ENCODE results near the gene SYT15. TPM values are rescaled to one million over a fixed set of nuclear protein-coding genes. Genes with fewer than 3 reads are reported as not detected.

SYT15 gene
- total RNA-seq, 2 donors from 2014 or later: 1.6 to 7.0 TPM

DNA sequence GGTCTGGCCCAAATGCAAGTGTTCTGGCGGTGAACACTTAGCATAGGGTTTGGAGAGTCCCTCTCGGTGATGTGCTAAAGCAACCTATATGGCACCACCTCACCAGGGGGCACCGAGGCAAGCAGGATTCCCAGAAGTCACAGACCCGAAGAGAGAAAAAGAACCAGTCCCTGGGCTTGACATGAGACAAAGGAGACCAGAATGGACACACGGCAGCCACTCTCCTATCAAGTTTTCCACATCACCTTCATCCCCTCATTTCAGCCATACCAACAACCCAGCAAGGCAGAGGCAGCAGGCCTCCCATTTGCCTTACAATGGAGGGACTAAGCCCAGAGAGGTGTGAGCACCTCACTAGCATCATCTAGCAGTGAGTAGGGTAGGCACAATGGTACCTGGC lies 42.1 kb upstream of the SYT15 start:
- intact Hi-C loops (cut with DNase I): no loop called here
- Histone ChIP-seq H3K4me1 (replicated peaks) (no peaks in the 10 kb centered on the region), H3K27ac (no peak overlapping the region), H3K4me3 (no peak overlapping the region), H3K36me3 (no peaks in the 10 kb centered on the region), H3K9me3 (no peaks in the 10 kb centered on the region), H3K27me3 (replicated peaks; ENCODE audit: insufficient read depth) (no peaks in the 10 kb centered on the region)
- no peak for DNase-seq (ENCODE audit: low spot score)
- no peak for TF ChIP-seq POLR2A (IDR thresholded peaks at IDR 0.05)
- TF ChIP-seq CTCF (IDR thresholded peaks at IDR 0.05): no peak
- TF ChIP-seq POLR2AphosphoS5 (IDR thresholded peaks at IDR 0.05): no peak
- WGBS: 86% methylated on average over 5 of the region's 5 CpGs

DNA sequence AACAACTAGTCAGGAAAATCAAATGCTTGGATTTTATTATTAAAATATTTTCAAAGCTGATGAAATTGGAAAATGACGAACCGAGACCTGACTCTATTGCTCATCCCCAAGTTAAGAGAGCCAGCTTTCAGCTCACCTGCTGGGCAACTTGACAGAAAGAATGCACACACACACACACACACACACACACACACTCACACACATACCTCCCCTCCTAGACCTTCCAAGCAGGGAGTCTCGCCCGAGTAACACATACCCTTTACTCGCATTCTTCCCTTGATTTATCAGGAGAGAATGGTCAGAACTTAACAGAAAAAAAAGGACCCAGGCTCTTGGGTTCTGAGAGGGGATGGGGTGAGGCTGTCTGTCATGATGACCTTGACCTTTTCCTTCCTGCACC lies 41.6 kb upstream of the SYT15 start:
- Histone ChIP-seq H3K27me3 (replicated peaks; ENCODE audit: insufficient read depth) (no peaks in the 10 kb centered on the region), H3K27ac (no peak overlapping the region), H3K9me3 (no peaks in the 10 kb centered on the region), H3K4me1 (replicated peaks) (no peaks in the 10 kb centered on the region), H3K36me3 (no peaks in the 10 kb centered on the region), H3K4me3 (no peak overlapping the region)
- DNase-seq (ENCODE audit: low spot score): no peak
- no peak for TF ChIP-seq POLR2A (IDR thresholded peaks at IDR 0.05)
- no peak for TF ChIP-seq CTCF (IDR thresholded peaks at IDR 0.05)
- TF ChIP-seq POLR2AphosphoS5 (IDR thresholded peaks at IDR 0.05): no peak
- 76% methylated on average over 5 of the region's 5 CpGs for WGBS
- intact Hi-C loops (cut with DNase I): no loop called here

GRCh38 chr10:46538155-46538554 lies 40.8 kb upstream of the SYT15 start:
- Histone ChIP-seq H3K9me3 (no peaks in the 10 kb centered on the region), H3K36me3 (no peaks in the 10 kb centered on the region), H3K4me3 (no peak overlapping the region), H3K27ac (no peak overlapping the region), H3K4me1 (replicated peaks) (no peaks in the 10 kb centered on the region), H3K27me3 (replicated peaks; ENCODE audit: insufficient read depth) (no peaks in the 10 kb centered on the region)
- intact Hi-C loops (cut with DNase I): no loop called here
- TF ChIP-seq POLR2A (IDR thresholded peaks at IDR 0.05) (no peak), POLR2AphosphoS5 (IDR thresholded peaks at IDR 0.05) (no peak), CTCF (IDR thresholded peaks at IDR 0.05) (no peak)
- 95% methylated on average over 5 of the region's 5 CpGs for whole genome bisulfite sequencing
- DNase-seq (ENCODE audit: low spot score): no peak

DNA sequence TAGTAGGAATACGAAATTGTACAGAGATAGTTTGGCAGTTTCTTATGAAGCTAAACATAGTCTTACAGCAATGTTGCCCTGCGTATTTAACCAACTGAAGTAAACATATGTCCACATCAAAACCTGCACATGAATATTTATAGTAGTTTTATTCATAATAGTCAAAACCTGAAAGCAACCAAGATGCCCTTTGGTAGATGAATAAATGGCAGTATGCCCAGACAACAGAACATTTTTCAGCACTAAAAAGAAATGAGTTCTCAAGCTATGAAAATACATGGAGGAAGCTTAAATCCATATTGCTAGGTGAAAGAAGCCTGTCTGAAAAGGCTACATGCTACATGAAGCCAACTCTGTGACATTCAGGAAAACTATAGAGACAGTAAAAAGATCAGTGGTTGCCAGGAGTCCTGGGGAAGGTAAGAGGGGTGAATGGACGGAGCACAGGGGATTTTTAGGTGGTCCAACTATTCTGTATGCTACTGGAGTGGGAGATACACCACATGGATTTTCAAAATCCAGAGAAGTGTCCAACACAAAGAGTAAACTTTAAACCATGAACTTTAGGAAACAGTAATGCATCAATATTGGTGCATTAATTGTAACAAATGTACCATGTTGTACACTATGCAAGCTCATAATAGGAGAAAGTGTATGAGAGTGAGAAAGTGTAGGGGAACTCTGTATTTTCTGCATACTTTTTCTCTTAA lies 40.1 kb upstream of the SYT15 start:
- 75% methylated on average over 3 of the region's 3 CpGs for WGBS
- intact Hi-C loops (cut with DNase I): no loop called here

More for the DNA sequence above, 40.1 kb upstream of the SYT15 start:
- no peaks in the 10 kb centered on the region for H3K36me3 ChIP-seq
- no peaks in the 10 kb centered on the region for H3K27me3 ChIP-seq (replicated peaks; ENCODE audit: insufficient read depth)
- TF ChIP-seq POLR2A (IDR thresholded peaks at IDR 0.05) (no peak), POLR2AphosphoS5 (IDR thresholded peaks at IDR 0.05) (no peak), CTCF (IDR thresholded peaks at IDR 0.05) (no peak)
- H3K4me3 ChIP-seq: no peak overlapping the region
- no peak for DNase-seq (ENCODE audit: low spot score)
- H3K9me3 ChIP-seq: no peaks in the 10 kb centered on the region
- H3K27ac ChIP-seq: no peak overlapping the region
- no peaks in the 10 kb centered on the region for H3K4me1 ChIP-seq (replicated peaks)
